SIG-M5 (cell line): ENCODE results near the gene BLM.
A peak's percentile ranks its signal among the peaks of the same experiment; 100 is the strongest.
"Not testable (repeated sequence)": the region's sequence is repeated elsewhere in the genome, so short reads cannot be mapped to it uniquely, and the experiment has no call there.

Experiments
- DNase-seq: peaks from one replicate; lab custom pipeline; 2025; lab: John Stamatoyannopoulos, UW

The BLM gene

GRCh38 chr15:90740545-90740944, 23.4 kb downstream of the BLM start:
- DNase-seq = not testable (repeated sequence)

DNA sequence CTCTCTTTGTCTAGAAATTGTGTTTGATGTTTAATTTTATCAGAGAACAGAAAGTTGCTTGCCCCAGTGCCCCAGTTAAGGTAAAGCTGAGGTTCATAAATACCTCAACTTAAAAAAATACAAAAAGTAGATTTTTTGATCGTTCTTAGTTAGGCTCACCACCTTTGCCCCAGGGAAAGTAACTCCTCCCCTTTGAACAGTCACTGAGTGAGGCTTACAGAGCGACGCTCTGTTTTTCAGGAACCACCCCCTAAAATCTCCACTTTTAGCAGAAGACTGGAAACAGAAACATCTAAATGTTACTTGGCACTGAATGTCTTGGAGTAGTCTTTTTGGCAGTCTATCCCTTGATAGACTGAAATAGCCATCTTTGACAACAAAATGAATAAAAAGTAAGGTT, 24.9 kb downstream of the BLM start:
- DNase-seq = no peak

DNA sequence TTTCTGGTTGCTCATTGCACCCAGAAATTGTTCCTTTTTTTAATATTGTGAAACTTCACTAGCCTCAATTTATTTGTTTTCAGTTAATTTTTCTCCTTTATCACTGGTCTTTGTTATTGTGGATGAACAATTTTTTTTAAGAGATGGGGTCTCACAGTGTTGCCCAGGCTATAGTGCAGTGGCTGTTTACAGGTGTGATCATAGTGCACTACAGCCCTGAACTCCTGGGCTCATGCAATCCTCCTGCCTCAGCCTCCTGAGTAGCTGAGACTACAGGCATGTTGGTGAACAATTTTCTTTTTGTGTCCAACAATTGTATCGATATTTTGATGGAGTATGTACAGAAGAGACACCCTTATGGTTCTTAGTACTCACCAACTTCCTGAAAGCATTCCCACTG, 26.3 kb downstream of the BLM start:
- no peak for DNase-seq

DNA sequence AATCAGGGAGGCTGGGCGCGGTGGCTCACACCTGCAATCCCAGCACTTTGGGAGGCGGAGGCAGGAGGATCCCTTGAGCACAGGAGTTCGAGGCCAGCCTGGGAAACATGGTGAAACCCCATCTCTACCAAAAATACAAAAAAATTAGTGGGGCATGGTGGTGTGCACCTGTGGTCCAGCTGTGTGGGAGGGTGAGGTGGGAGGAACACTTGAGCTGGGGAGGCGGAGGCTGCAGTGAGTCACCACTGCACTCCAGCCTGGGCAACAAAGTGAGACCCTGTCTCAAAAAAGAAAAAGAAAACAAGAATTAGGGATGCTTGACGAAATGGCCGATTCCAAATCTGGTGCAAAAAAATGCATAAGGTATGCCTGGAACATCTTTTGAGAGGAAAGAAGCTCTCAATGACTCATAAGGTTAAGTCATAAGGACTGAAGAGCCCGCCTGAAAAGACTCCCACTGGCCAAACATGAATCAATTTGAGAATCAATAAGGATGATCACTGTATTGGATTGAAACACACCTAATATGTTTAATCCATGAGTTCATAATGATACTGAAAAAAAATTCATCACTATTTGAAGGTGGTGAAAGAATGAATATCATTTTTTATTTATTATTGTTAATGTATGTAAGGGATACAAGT, 27.7 kb downstream of the BLM start:
- DNase-seq = no peak

DNA sequence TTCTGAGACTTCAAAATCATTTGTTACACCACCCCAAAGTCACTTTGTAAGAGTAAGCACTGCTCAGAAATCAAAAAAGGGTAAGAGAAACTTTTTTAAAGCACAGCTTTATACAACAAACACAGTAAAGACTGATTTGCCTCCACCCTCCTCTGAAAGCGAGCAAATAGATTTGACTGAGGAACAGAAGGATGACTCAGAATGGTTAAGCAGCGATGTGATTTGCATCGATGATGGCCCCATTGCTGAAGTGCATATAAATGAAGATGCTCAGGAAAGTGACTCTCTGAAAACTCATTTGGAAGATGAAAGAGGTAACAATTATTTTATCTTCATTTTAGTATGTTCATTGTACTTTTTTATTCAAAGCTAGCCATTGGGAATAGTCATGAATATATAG, 32.6 kb downstream of the BLM start:
- DNase-seq = no peak

DNA sequence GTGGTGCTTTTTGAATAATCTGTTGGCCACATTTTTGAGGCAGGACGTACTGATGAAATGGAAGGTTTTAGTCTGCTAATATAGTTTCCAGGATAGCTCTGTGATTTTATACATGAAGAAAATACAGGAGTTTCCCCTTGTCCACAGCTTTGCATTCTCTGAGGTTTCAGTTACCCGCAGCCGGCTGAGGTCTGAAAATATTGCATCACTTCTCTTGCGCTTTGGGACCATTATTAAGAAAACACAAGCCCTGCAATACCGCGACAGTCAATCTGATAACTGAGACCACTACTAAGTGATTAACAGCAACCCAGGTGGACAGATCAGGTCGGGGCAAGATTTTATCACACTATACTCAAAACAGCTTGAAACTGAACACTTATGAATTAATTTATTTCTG, 33.0 kb downstream of the BLM start:
- DNase-seq = no peak

DNA sequence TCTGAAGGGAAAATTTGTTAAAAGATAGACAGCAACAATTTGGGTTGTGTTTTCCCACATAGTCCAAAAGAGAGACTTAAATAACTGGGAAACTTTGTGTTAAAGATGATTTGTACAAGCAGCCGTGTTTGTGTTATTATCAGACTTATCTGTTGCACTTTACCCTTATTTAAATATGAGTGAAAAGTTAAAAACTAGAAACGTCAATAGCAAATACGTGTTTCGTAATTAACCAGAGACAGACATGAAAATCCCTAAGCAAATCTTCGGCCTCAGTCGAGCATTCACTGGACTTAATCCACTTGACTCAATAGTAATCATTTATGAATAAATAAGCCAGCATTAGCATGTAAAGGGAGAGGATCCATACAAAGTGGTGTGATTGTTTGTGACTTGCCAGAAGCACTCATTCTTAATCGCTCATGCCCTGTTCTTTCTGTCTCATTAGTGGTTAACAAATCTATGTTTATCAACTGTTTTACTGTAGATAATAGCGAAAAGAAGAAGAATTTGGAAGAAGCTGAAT, 34.2 kb downstream of the BLM start:
- no peak for DNase-seq

DNA sequence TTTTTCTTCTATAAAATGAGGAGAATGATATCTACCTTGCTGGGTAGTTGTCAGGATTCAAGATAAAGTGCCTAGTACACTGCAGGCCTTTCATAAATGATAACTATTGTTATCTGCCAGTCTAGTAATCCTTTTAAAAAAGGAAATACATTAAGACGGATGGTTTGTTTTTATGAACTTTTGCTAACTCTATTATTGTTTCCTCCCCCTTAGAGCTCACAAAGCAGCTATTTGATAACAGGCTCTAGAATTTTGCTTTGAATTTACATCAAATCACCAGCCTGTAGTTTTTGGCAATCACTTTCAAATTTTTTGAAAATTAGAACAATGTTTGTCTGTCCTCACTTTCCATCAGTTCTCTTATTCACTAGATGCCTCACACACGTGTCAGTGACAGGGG, 39.8 kb downstream of the BLM start:
- no peak for DNase-seq

DNA sequence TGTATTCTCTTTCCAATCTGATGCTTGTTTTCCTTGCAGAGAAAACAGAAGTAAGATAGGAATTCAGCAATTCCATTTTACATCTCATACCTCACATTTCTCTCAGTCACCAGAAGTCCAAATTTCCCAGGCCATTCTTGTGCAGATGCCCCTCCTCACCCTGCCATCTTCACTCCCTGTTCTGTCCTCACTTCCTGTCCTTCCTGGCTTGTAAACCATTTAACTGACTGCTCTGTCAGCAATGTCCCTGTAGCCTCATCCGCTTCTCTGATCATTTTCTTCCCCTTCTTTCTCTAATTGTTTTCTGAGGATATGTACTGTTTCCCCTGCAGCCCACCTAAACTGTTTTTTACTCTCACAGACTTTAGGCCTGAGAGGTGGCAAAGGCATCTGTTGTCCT, 40.3 kb downstream of the BLM start:
- no peak for DNase-seq

GRCh38 chr15:90760661-90761232, 43.6 kb downstream of the BLM start:
- DNase-seq = no peak

DNA sequence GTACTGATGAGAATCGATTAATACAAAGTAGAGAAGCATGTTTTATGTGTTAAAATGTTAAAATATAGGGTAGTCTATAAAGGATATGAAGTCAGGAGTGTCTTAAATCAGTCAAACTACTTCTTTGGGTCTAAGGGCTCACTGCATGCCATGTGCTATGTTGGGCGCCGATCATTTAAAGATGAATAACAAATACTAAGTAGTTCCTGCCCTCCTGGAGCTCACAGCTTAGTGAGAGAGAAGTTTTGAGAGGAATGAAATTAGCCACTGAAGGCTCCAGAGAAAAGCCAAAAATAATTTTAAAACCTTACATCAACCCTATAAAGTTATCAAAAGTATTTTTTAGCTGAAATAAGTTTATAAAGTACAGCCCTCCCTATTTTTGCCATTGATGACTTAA, 44.5 kb downstream of the BLM start:
- no peak for DNase-seq

- peak; percentile 62 for DNase-seq
Observed at GRCh38 chr15:90762109-90762508, 45.0 kb downstream of the BLM start.

- DNase-seq = no peak
Observed at GRCh38 chr15:90763366-90764099, 46.4 kb downstream of the BLM start.

- DNase-seq = no peak
Observed at GRCh38 chr15:90765531-90765930, 48.4 kb downstream of the BLM start.

GRCh38 chr15:90765966-90766365, 48.8 kb downstream of the BLM start:
- no peak for DNase-seq

DNA sequence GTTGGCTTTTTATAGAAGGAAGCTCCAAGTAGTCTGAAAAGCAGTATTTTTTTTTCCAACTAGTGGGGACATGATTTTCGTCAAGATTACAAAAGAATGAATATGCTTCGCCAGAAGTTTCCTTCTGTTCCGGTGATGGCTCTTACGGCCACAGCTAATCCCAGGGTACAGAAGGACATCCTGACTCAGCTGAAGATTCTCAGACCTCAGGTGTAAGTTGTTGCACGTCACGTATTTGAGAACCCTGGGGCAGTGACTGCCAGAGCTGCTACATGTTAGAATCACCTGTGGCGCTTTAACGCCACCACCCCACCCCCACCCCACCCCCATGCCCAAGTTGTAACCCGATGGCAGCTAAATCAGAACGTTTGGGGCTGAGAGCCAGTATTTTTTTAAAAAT, 52.2 kb downstream of the BLM start:
- DNase-seq = no peak

GRCh38 chr15:90773485-90773884, 56.3 kb downstream of the BLM start:
- no peak for DNase-seq

DNA sequence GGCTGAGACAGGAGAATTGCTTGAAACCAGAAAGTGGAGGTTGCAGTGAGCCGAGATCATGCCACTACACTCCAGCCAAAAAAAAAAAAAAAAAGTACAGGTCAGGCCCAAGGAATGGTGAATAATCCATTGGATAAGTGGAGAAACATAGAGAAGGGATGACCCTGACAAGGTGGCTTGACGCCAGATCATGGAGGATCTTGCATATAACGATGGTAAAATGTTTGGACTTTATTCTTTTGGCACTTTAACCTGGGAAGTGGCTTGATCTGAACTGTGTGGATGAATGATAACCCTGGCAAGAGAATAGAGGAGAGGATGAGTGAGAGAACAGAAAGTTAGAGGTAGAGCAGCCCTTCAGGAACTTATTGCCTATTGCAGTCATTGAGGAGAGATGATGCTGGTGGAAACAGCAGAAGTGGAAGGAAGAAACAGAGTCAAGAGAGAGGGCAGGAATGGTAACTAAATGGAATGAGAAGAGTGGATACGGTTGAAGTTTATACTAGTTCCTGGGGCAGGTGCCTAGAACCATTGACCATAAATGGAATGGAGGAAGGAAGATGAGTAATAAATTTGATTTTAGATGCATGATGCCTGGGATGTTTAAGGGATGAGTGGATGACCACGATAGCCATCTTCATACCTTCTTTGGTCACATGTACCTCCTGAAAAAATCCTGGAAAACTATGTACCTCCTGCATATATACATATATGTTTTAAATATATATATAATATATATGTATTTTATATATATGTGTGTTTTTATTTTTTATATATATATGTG, 57.8 kb downstream of the BLM start:
- no peak for DNase-seq

GRCh38 chr15:90780916-90781315, 63.8 kb downstream of the BLM start:
- DNase-seq = no peak

DNA sequence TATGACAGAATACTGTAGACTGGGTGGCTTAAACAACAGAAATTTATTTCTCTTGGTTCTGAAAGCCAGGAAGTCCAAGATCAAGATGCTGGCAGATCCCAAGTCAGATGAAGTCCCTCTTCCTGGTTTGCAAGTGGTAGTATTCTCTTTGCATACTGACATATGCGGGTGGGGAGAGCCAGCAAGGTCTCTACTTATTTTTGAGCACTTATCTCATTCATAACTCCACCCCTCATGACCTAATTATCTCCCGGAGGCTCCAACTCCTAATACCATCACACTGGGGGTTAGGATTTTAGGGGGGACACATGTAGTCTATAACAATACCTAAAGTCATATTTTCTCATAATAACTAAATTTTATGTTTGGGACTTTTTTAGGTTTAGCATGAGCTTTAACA, 65.3 kb downstream of the BLM start:
- no peak for DNase-seq

DNA sequence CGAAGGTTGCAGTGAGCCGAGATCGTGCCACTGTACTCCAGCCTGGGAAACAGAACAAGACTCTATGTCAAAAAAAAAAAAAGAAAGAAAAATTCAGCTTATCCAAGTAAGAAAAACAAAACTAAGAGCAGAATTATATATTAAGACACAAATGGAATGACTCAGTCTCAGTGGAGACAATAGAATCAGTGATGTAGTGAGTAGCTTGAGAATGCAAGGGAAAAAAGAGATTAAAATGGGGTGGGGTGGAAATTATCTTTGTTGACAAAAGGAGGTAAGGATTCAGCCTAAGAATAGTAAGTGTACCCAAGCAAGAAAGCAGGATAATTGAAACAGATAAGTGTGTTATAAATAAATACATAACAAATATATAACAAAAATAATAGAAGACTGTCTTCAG, 70.7 kb downstream of the BLM start:
- DNase-seq = no peak

DNA sequence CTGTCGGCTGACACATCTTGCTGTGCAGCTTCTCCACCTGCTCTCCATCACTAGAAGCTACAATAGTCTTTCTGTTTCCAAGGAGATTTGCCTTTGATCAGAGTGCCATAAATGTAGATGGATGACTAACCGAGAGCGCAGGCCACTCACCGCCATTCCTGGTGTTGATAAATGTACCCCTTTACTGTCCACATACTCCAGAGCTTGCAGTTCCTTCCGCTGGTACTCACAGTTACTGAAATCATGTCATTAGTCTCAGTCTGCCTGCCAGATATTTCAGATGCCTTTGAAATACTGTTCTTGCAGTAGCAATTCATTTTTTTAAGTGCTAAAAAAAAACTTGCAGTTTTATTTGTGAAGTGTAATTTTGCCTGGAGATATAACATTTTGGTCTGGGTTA, 72.3 kb downstream of the BLM start:
- no peak for DNase-seq

- DNase-seq = no peak
Observed at GRCh38 chr15:90790057-90790456, 72.9 kb downstream of the BLM start.
